Sigmoid colon (tissue), 7 donors: ENCODE data around the gene SERINC5. TPM values are rescaled to one million over a fixed set of nuclear protein-coding genes. Genes with fewer than 3 reads are reported as not detected.

Experiments used
- DNase-seq: peaks from one replicate; pipeline ENCODE4 v3.0.0-alpha.2; 2019
- H3K27ac ChIP-seq, 4 donors: fragments of 200-600 bp; sonication (generic); one replicate each; pipeline ENCODE4 v1.5.1; 2016 to 2019; ENCODE audit warnings: mild to moderate bottlenecking in 1 of 4
- H3K27me3 ChIP-seq, 3 donors: fragments of 200-600 bp; sonication (generic); one replicate each; pipeline ENCODE4 v1.5.1; 2019; ENCODE audit warnings: mild to moderate bottlenecking in 1 of 3
- H3K36me3 ChIP-seq, 4 donors: fragments of 200-600 bp; sonication (generic); one replicate each; pipeline ENCODE4 v1.5.1; 2016 to 2019
- H3K4me1 ChIP-seq, 4 donors: fragments of 200-600 bp; sonication (generic); one replicate each; pipeline ENCODE4 v1.5.1; 2017 to 2019
- H3K4me3 ChIP-seq, 4 donors: fragments of 200-600 bp; sonication (generic); one replicate each; pipeline ENCODE4 v1.5.1; 2017 to 2019; ENCODE audit warnings: mild to moderate bottlenecking in 2 of 4, moderate library complexity in 1 of 4
- H3K9me3 ChIP-seq, 4 donors: fragments of 200-600 bp in 3 of 4; sonication (generic) in 3 of 4; one replicate each; pipeline versions ENCODE4 v1.5.1 to v1.6.1; 2013 to 2019
- EP300 ChIP-seq, 4 donors: sonication (generic); formaldehyde crosslinking; IDR thresholded peaks; one replicate each; pipeline ENCODE4 v1.6.1; 2017; ENCODE audit warnings: antibody characterized with exemption in 4 of 4
- POLR2A ChIP-seq, 2 donors: fragments of 450-650 bp; IDR thresholded peaks; one replicate each; pipeline ENCODE4 v1.6.1; 2016; ENCODE audit warnings: antibody characterized with exemption in 2 of 2, mild to moderate bottlenecking in 2 of 2, moderate library complexity in 2 of 2
- POLR2AphosphoS5 ChIP-seq, 4 donors: sonication (generic); formaldehyde crosslinking; IDR thresholded peaks; one replicate each; pipeline ENCODE4 v1.6.1; 2017; ENCODE audit warnings: antibody characterized with exemption in 4 of 4
- WGBS, 2 donors: extraction: QIAGEN DNeasy Blood & Tissue Kit; methylation state at CpG; one replicate each; pipeline ENCODE4 v1.1.7; 2013; 5-methylcytosine and 5-hydroxymethylcytosine counted together
- intact Hi-C: fragments of 100-400 bp; cut with DNase I; formaldehyde crosslinking; loops from one replicate; pipeline ENCODE4 v1.15.1; 2023
- polyA plus RNA-seq, 3 donors: library from polyadenylated mRNA; stranded (reverse); fragments of 200-250 nt; gene quantifications; one replicate each; pipeline ENCODE4 v1.2.3, GENCODE V29; 2013
- total RNA-seq, 4 donors: library from RNA; depleted of rRNA; stranded (reverse); fragments of >200 nt; gene quantifications; one replicate each; pipeline ENCODE4 v1.1.0, GENCODE V29; 2016
- TF ChIP-seq, protein P1 (sequence below), 4 experiments: fragments of 450-650 bp in 3 of 4; fragments of 200-600 bp in 1 of 4; IDR thresholded peaks; one replicate each; pipeline ENCODE4 v1.5.1; 2016 to 2019; ENCODE audit warnings: antibody characterized with exemption in 4 of 4, mild to moderate bottlenecking in 3 of 4, moderate library complexity in 2 of 4
- donor health status: healthy with polysubstance abuse.
- donor health status: Bipolar disorder and iron deficiency.
- donor health status: healthy.

Gene SERINC5
- total and polyA plus RNA-seq, 7 donors = 3.6 to 25.9 (median 9.6) TPM

DNA sequence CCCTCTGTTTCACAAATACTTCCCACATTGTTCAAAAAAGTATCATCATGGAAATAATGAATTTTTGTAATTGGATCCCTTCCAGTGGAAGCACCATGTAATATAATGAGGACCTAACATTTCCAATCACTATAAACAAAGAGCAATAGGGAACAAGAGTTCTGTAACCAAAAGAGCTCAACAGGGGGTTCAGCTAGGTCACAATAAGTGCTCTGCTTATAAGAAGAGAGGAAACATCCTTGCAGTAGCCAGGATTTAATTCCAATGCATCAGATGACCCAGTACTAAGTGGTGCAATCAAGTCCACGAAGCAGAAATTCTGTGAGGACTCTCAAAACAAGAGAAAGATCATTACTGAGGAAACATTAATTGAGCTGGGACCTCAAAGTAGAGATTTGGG is 5.9 kb downstream of the SERINC5 start:
- Histone ChIP-seq H3K4me1 (peaks cover 0 to 77% (median 60%) of the 10 kb centered on the region in 4 donors), H3K36me3 (no peaks in the 10 kb centered on the region), H3K4me3 (no peak overlapping the region), H3K27me3 (no peaks in the 10 kb centered on the region), H3K9me3 (no peaks in the 10 kb centered on the region), H3K27ac (peak overlapping the region in 1 of 4 donors; percentile 10)
- 76 to 82% methylated on average over 1 of the region's 1 CpG for WGBS, 2 donors
- intact Hi-C loops = loop anchor here (5.0 to 10.0 kb wide), 2 partner anchors 33 to 405 kb away; partner anchors contain the start of genes DHFR and MSH3
- no peak for TF ChIP-seq EP300 (IDR thresholded peaks at IDR 0.05)
- TF ChIP-seq POLR2AphosphoS5 (IDR thresholded peaks at IDR 0.05) = no peak
- TF ChIP-seq, protein P1, sequence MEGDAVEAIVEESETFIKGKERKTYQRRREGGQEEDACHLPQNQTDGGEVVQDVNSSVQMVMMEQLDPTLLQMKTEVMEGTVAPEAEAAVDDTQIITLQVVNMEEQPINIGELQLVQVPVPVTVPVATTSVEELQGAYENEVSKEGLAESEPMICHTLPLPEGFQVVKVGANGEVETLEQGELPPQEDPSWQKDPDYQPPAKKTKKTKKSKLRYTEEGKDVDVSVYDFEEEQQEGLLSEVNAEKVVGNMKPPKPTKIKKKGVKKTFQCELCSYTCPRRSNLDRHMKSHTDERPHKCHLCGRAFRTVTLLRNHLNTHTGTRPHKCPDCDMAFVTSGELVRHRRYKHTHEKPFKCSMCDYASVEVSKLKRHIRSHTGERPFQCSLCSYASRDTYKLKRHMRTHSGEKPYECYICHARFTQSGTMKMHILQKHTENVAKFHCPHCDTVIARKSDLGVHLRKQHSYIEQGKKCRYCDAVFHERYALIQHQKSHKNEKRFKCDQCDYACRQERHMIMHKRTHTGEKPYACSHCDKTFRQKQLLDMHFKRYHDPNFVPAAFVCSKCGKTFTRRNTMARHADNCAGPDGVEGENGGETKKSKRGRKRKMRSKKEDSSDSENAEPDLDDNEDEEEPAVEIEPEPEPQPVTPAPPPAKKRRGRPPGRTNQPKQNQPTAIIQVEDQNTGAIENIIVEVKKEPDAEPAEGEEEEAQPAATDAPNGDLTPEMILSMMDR (IDR thresholded peaks at IDR 0.05) = no peak
- no peak for TF ChIP-seq POLR2A (IDR thresholded peaks at IDR 0.05)
- no peak for DNase-seq

DNA sequence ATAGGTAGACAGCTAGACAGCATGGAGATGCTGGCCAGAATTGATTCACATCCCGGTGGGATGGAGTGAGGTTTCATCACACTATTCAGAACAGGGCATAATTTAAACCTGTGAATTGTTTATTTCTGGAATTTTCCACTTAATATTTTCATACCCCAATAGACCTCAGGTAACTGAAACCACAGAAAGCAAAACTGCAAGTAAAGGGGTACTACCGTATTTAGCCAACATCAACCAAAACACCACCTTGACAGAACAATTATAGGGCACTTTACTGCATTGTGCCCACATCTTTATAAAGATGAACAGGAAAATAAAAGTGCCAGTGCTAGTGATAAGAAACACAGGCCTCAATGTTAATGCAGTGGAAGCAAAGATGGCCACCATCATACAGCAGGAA is 7.5 kb downstream of the SERINC5 start:
- no peak for DNase-seq
- H3K4me1 ChIP-seq = peaks cover 0 to 62% (median 45%) of the 10 kb centered on the region in 4 donors
- intact Hi-C loops = no loop called here
- no peaks in the 10 kb centered on the region for H3K27me3 ChIP-seq
- H3K27ac ChIP-seq = no peak overlapping the region
- TF ChIP-seq, protein P1 (IDR thresholded peaks at IDR 0.05) = no peak
- no peak for TF ChIP-seq POLR2AphosphoS5 (IDR thresholded peaks at IDR 0.05)
- TF ChIP-seq EP300 (IDR thresholded peaks at IDR 0.05) = no peak
- TF ChIP-seq POLR2A (IDR thresholded peaks at IDR 0.05) = no peak
- H3K9me3 ChIP-seq = no peaks in the 10 kb centered on the region
- WGBS, 2 donors = 69 to 78% methylated on average over 2 of the region's 2 CpGs
- H3K36me3 ChIP-seq = no peaks in the 10 kb centered on the region
- H3K4me3 ChIP-seq = no peak overlapping the region

DNA sequence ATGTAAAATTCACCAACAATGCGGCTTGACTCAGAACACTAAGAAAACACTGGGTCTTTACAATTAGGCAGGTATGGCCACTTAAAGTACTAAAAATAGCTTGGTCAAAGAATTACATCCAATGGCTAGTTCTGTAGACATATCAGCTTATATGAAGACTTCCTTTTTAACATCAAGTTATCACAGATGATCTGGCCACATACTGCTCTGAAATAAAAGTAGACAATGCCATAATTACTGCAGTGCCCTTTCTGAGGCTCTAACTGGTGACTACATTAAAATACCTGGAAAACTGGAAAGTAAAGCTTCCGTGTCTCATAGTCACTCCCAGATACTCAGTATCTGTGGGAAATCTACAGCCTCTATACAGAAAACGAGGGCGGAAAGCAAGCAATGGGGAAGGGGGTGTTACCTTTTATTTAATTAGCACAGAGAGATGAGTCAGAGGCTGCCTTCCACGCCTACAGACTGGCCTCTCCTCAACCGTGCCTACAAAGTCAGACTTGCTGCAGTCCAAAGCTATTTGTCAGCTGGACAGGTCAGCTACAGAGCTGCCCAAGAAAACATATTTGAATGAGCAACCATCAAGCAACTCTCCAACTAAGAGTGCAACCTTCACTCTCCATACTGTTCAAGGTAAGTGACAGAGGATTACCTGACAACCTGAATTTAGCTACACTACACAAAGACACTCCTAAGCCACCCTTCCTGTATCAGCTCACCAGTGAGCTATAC is 8.7 kb downstream of the SERINC5 start:
- H3K4me3 ChIP-seq = peak overlapping the region in 2 of 4 donors; percentile 4 to 12
- peak; percentile 73 for DNase-seq
- WGBS, 2 donors = 4 to 27% methylated on average over 6 of the region's 6 CpGs

DNA sequence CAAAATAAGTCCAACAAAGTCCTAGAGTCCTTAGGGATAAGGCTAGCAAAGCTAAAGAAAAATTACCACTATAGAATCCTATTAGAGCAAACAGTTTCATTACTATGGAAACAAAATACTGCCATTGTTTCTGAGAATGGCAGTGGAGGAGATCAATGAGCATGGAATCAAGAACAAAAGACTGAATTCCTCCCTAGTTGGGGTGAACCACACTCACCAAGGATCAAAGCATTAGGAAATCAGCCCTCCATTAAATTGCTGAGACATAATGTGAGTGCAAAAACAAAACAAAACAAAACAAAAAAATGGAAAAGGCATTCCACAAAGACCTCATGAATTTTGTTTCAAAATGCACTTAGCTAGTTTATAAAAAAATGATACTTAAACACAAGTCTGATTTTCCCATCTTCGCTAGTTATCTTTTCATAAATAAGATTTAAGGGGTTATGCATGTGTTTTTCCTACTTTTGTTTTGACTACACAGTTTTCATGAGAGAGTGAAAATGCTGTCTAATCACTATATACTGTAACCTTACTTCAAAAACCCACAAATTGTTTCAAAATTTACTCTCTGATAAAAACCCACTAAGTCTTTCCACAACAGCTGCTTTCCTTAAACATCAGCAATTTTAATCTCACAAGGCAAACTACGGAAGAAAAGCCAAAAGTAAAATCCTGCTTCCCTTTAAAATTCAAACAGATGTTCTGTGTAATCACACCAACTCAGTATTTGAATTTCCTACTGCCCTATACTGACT is 9.7 kb downstream of the SERINC5 start:
- 49 to 51% methylated on average over 2 of the region's 2 CpGs for WGBS, 2 donors
- intact Hi-C loops = no loop called here
- Histone ChIP-seq H3K4me1 (peaks cover 0 to 48% (median 34%) of the 10 kb centered on the region in 4 donors), H3K36me3 (no peaks in the 10 kb centered on the region), H3K4me3 (no peak overlapping the region), H3K27me3 (no peaks in the 10 kb centered on the region), H3K9me3 (no peaks in the 10 kb centered on the region), H3K27ac (peak overlapping the region; percentile 54 to 77 (median 58))
- TF ChIP-seq EP300 (IDR thresholded peaks at IDR 0.05) (no peak), POLR2AphosphoS5 (IDR thresholded peaks at IDR 0.05) (no peak), POLR2A (IDR thresholded peaks at IDR 0.05) (no peak)
- TF ChIP-seq, protein P1 (IDR thresholded peaks at IDR 0.05) = no peak
- DNase-seq = no peak

More for the DNA sequence above, 8.7 kb downstream of the SERINC5 start:
- Histone ChIP-seq H3K27ac (peak overlapping the region; percentile 54 to 77 (median 58)), H3K9me3 (no peaks in the 10 kb centered on the region), H3K4me1 (peaks cover 0 to 54% (median 41%) of the 10 kb centered on the region in 4 donors), H3K27me3 (no peaks in the 10 kb centered on the region), H3K36me3 (no peaks in the 10 kb centered on the region)
- TF ChIP-seq POLR2A (IDR thresholded peaks at IDR 0.05) (peak in 1 of 2 donors; percentile 38), EP300 (IDR thresholded peaks at IDR 0.05) (no peak), POLR2AphosphoS5 (IDR thresholded peaks at IDR 0.05) (peak in 3 of 4 donors; percentile 39 to 66 (median 60))
- TF ChIP-seq, protein P1 (IDR thresholded peaks at IDR 0.05) = no peak
- intact Hi-C loops = no loop called here
